Prostate gland (tissue), 2 donors: Measurements from ENCODE around the gene CAMK2D.

Source experiments
- CTCF ChIP-seq, 4 experiments: fragments of 200-600 bp in 2 of 4; fragments of 450-650 bp in 2 of 4; sonication (generic) in 2 of 4; IDR thresholded peaks; 1 replicate in 3 of 4; 2 replicates in 1 of 4; pipeline ENCODE4 v1.5.1; 2016 to 2019; ENCODE audit warnings: antibody characterized with exemption in 4 of 4, mild to moderate bottlenecking in 2 of 4, moderate library complexity in 2 of 4
- POLR2A ChIP-seq: fragments of 450-650 bp; IDR thresholded peaks from one replicate; pipeline ENCODE4 v1.6.1; 2016; ENCODE audit warnings: antibody characterized with exemption, mild to moderate bottlenecking
- POLR2AphosphoS5 ChIP-seq: sonication (generic); formaldehyde crosslinking; IDR thresholded peaks from one replicate; pipeline ENCODE4 v1.6.1; 2017; ENCODE audit warnings: antibody characterized with exemption

DNA sequence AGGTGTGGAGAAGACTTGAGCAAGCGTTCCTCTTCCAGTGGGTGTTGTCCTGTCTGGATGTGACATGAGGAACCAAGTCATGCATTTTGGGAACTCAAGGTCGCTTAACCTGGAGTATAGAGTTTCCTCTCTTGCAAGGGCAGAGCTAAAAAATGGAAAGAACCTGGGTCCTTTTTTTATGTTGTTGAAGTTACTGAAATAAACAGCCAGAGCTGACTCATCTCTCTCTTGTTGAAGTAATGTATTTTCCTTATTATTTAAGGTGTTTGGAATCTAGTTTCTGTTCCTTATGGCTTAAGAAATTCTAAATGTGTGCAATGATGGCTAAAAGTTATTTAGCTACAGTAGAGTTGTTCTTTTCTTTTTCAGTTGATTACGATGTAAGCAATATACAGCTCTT is 314.5 kb downstream of the CAMK2D start:
- TF ChIP-seq CTCF (IDR thresholded peaks at IDR 0.05) (no peak), POLR2A (no peak), POLR2AphosphoS5 (no peak)
